EH (cell line): Measurements from ENCODE around the gene ANKRD22.

Experiments
- DNase-seq: peaks from one replicate; pipeline ENCODE4 v3.0.0-alpha.2; 2015; ENCODE audit warnings: low read depth

The ANKRD22 gene

GRCh38 chr10:88851706-88852105 is at the start of gene ANKRD22:
TSS of gene ANKRD22 (minus strand) at chr10:88851844. CDS start at chr10:88851607, 237 bp downstream.
- DNase-seq: peak; percentile 48

- DNase-seq: no peak
These were observed 48.2 kb upstream of the ANKRD22 start for GRCh38 chr10:88899886-88900285.

GRCh38 chr10:88898727-88899126 is 47.1 kb upstream of the ANKRD22 start:
- no peak for DNase-seq

- peak; percentile 64 for DNase-seq
These were observed 45.6 kb upstream of the ANKRD22 start for GRCh38 chr10:88896994-88897853.

- no peak for DNase-seq
These were observed 44.8 kb upstream of the ANKRD22 start for GRCh38 chr10:88896372-88896993.

- DNase-seq: no peak
These were observed 43.6 kb upstream of the ANKRD22 start for GRCh38 chr10:88895250-88895649.

GRCh38 chr10:88893611-88894010 is 42.0 kb upstream of the ANKRD22 start:
- DNase-seq: peak; percentile 84

GRCh38 chr10:88892222-88892967 is 40.8 kb upstream of the ANKRD22 start:
- DNase-seq: peak; percentile 81

GRCh38 chr10:88890681-88891381 is 39.2 kb upstream of the ANKRD22 start:
- peak; percentile 36 for DNase-seq

- DNase-seq: no peak
These were observed 38.1 kb upstream of the ANKRD22 start for GRCh38 chr10:88889559-88890337.

GRCh38 chr10:88888810-88889445 is 37.3 kb upstream of the ANKRD22 start:
- DNase-seq: no peak

- no peak for DNase-seq
These were observed 34.9 kb upstream of the ANKRD22 start for GRCh38 chr10:88886557-88886956.

- DNase-seq: no peak
These were observed 31.8 kb upstream of the ANKRD22 start for GRCh38 chr10:88883448-88883809.

- peak; percentile 88 for DNase-seq
These were observed 31.2 kb upstream of the ANKRD22 start for GRCh38 chr10:88882646-88883447.

GRCh38 chr10:88881922-88882645 is 30.4 kb upstream of the ANKRD22 start:
- DNase-seq: peak; percentile 23

GRCh38 chr10:88881320-88881719 is 29.7 kb upstream of the ANKRD22 start:
- no peak for DNase-seq

- peak; percentile 87 for DNase-seq
These were observed 28.8 kb upstream of the ANKRD22 start for GRCh38 chr10:88880282-88881076.

GRCh38 chr10:88879534-88880281 is 28.1 kb upstream of the ANKRD22 start, which contains the start of gene STAMBPL1:
TSS of gene STAMBPL1 (plus strand) at chr10:88880245. CDS start at chr10:88901709, 21,464 bp downstream.
- no peak for DNase-seq
